HL-60 (cell line): ENCODE results near the gene ADGRB2.

Experiments
- POLR2AphosphoS5 ChIP-seq: IDR thresholded peaks from 2 replicates; pipeline ENCODE4 v1.6.1; 2012; ENCODE audit warnings: low read depth
- TF ChIP-seq, protein P1 (sequence below): IDR thresholded peaks from one replicate; pipeline ENCODE4 v1.5.1; 2011; ENCODE audit warnings: low read length, control low read depth, inconsistent platforms; ENCODE audit not compliant: insufficient read depth

DNA sequence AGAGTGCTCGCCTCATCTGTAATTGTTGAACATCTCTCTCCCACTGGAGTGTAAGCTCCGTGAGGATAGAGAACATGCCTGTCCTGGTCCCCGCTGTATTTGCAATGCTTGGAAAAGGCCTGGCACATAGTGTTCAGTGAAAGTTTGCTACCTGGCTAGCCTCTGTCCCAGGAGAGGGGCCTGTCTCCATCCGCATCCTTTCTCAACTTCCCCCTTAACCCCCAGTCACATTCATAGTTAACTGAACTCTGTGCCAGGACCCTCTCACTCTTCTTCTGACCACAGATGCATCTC, 36.5 kb upstream of the ADGRB2 start:
- no peak for TF ChIP-seq POLR2AphosphoS5
- TF ChIP-seq, protein P1, sequence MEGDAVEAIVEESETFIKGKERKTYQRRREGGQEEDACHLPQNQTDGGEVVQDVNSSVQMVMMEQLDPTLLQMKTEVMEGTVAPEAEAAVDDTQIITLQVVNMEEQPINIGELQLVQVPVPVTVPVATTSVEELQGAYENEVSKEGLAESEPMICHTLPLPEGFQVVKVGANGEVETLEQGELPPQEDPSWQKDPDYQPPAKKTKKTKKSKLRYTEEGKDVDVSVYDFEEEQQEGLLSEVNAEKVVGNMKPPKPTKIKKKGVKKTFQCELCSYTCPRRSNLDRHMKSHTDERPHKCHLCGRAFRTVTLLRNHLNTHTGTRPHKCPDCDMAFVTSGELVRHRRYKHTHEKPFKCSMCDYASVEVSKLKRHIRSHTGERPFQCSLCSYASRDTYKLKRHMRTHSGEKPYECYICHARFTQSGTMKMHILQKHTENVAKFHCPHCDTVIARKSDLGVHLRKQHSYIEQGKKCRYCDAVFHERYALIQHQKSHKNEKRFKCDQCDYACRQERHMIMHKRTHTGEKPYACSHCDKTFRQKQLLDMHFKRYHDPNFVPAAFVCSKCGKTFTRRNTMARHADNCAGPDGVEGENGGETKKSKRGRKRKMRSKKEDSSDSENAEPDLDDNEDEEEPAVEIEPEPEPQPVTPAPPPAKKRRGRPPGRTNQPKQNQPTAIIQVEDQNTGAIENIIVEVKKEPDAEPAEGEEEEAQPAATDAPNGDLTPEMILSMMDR: no peak
